Fibroblast of villous mesenchyme (primary cell): ENCODE data around the gene ZFAND6. TPM values are rescaled to one million over a fixed set of nuclear protein-coding genes. Genes with fewer than 3 reads are reported as not detected.

Experiments used
- DNase-seq: peaks from one replicate; pipeline ENCODE4 v3.0.0-alpha.2; 2010; ENCODE audit warnings: low read depth
- H3K4me3 ChIP-seq: 2 replicates; pipeline ENCODE4 v1.5.1; 2011; ENCODE audit warnings: low read depth, mild to moderate bottlenecking, low read length
- total RNA-seq: library from RNA; depleted of rRNA; stranded (reverse); fragments of >200 nt; gene quantifications from 2 replicates; pipeline ENCODE4 v1.2.3, GENCODE V29; 2012
- TF ChIP-seq, protein P1 (sequence below): IDR thresholded peaks from 2 replicates; pipeline ENCODE4 v1.5.1; 2012; ENCODE audit warnings: low read depth, mild to moderate bottlenecking, low read length; ENCODE audit not compliant: insufficient read depth

Gene ZFAND6
- total RNA-seq, 1 donor = 123 TPM

DNA sequence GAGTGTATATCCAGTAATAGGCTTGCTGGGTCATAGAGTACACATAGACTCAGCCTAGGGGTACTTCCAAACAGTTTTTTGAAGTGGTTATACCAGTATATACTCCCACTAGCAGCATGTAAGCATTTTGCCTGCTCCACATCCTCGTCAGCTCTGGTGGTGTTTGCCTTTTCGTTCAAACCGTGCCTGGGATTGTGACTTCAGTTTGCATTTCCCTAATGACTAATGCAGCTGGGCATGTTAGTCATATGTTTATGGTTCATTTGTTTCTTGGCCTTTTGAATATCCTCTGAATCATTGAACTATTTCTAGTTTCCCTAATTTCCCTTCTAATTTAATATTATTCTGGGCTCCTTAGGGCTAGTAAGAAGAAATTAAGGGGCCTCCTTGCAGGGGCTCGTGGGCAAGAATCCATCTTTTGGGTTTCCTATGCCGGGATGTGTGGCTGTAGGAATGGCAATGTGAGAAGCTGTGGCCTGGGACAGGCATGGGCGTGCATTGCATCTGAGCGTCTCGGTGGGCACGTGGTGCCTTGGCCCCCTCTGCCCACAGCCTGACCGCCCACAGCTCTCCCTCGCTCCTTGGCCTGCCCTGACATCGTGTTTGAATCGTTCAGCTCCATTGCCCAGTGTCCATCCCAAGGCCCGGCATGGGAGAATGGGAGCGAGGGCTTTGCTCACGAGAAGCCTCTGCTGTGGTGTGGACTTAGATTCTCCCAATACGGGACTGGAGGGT, 119.7 kb downstream of the ZFAND6 start:
- H3K4me3 ChIP-seq = no peak overlapping the region
- DNase-seq = peak; percentile 85
- TF ChIP-seq, protein P1, sequence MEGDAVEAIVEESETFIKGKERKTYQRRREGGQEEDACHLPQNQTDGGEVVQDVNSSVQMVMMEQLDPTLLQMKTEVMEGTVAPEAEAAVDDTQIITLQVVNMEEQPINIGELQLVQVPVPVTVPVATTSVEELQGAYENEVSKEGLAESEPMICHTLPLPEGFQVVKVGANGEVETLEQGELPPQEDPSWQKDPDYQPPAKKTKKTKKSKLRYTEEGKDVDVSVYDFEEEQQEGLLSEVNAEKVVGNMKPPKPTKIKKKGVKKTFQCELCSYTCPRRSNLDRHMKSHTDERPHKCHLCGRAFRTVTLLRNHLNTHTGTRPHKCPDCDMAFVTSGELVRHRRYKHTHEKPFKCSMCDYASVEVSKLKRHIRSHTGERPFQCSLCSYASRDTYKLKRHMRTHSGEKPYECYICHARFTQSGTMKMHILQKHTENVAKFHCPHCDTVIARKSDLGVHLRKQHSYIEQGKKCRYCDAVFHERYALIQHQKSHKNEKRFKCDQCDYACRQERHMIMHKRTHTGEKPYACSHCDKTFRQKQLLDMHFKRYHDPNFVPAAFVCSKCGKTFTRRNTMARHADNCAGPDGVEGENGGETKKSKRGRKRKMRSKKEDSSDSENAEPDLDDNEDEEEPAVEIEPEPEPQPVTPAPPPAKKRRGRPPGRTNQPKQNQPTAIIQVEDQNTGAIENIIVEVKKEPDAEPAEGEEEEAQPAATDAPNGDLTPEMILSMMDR = no peak

DNA sequence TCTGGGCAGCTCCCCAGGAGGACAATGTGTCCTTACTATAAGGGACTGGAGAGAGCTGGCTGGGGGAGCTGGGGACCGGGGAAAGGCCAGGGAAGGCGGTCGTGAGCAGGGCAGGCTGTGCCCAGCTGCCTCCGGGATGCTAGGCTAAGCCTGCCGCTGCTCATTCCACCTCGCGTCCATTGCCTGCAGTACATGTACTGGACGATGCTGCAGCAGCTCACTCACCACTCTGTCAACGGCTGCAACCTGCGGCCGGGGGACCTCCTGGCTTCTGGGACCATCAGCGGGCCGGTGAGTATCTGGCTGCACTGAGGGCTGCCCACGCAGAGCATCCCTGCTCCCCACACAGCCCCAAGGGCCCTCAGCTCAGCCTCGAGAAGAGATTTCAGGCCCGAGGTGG, 120.5 kb downstream of the ZFAND6 start:
- TF ChIP-seq, protein P1 = no peak
- H3K4me3 ChIP-seq = no peak overlapping the region
- no peak for DNase-seq

DNA sequence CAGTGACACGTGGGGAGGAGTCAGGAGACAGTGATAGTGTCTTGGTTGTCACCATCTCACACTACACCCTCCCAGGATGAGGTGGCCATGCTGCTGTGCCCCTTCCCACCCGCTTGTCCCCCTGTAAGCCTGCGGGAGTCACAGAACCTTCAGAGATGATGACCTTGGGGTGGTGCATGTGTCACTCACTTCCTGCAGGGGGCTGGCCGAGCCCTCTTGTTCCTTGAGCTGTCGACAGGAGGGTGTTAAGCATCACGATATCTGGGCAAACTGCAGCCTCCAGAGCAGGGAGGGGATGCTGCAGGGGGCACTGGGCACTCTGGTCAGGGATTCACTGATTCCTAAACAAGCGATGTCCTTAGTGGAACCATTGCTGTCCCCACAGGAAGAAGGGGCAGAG, 121.0 kb downstream of the ZFAND6 start:
- no peak for DNase-seq
- no peak overlapping the region for H3K4me3 ChIP-seq
- TF ChIP-seq, protein P1 = no peak

DNA sequence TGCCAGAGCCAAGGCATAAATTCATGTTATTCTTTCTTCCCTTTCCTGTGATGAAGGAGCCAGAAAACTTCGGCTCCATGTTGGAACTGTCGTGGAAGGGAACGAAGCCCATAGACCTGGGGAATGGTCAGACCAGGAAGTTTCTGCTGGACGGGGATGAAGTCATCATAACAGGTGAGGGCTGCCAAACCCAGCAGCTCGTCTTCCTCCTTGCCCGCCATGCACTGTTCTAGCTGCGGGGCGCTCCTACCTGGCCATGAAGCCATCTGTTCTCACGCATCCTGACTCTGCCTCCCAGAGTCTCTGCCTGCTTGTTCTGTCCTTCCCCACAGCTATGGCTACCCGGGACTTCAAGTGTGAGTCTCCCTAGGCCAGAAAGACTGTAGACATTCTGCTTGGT, 121.5 kb downstream of the ZFAND6 start:
- no peak overlapping the region for H3K4me3 ChIP-seq
- TF ChIP-seq, protein P1 = no peak
- DNase-seq = no peak

DNA sequence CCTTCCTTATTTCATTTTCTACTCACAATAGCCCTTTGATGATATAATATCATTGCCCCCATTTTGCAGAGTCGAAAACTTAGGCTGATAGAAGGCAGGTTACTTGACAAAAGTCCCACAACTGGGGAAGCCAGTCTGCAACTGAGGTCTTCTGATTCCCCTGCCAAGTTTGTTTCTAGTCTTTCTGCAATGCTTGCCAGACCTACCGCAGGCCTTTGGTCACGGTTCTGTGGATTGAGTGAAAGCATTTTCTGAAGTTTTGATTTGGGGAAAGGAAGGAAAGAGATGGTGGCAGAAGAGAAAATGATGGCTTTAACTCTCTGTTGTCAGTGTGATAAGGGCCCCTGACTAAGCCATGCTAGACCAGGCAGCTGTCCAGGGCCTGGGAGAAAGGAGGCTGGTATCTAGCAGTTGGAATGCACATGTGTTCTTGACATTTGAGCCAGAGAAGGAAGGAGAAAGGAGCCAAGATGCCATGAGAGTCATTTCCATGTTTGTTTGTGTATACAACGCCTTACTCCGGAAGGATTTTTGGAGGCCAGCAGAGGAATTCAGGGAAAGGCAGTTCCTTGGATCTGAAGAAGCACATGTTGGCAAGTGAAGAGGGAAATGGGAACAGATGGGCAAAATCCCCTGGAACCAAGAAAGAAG, 123.3 kb downstream of the ZFAND6 start:
- TF ChIP-seq, protein P1 = no peak
- H3K4me3 ChIP-seq = no peak overlapping the region
- DNase-seq = peak; percentile 64

DNA sequence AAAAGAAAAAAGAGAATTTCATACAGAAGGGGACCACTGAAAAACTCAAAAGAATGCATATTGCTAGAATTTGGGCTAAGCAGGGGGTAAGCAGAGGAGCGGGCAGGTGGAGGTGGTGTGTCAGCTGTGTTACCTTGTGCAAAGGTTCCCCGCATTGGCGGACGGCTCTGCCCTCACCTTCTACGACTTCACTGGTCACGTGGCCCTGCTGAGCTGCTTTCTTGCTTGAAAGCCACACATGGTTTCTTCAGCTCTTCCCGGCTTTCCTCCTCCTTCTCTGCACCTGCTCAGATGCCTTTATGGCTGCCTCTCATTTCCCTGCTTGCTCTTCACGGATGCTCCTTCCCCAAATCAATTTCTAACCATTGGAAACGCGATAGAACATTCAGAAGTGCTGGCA, 123.8 kb downstream of the ZFAND6 start:
- no peak overlapping the region for H3K4me3 ChIP-seq
- TF ChIP-seq, protein P1 = no peak
- DNase-seq = no peak
